ENCODE data around the gene SERP1.
A peak's percentile ranks its signal among the peaks of the same experiment; 100 is the strongest.

SERP1 gene

DNA sequence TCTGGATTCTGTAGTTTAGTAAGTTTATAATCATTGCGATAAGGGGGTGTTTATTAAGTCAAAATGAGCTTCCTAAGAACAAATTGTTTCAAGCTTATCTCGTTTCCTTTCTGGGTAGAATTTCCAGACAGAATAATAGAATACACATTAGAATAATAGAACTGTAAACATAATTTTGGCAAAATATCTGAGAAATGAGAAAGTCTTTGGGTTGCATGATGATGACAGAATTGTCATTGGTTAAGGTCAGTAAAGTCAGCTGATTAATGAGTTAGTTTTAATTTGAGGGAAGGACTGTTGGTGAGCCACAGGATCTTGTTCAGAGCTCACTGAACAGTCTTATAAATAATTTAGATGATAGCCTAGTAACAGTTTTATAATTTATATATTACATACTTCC is 10.5 kb upstream of the SERP1 start:
- H3K4me1 ChIP-seq: no peaks in the 10 kb centered on the region
- no peak overlapping the region for H3K27ac ChIP-seq
- H3K4me3 ChIP-seq: no peak overlapping the region
- intact Hi-C loops (cut with DNase I; ENCODE audit: low total_unique reads): loop anchor here (10.0 kb wide), 1 partner anchor 48 kb away; the partner anchor contains the start of gene SELENOT
- peaks cover 19 to 50% (median 37%) of the 10 kb centered on the region in 3 donors for H3K36me3 ChIP-seq
- no peaks in the 10 kb centered on the region for H3K9me3 ChIP-seq
- TF ChIP-seq, protein P1, sequence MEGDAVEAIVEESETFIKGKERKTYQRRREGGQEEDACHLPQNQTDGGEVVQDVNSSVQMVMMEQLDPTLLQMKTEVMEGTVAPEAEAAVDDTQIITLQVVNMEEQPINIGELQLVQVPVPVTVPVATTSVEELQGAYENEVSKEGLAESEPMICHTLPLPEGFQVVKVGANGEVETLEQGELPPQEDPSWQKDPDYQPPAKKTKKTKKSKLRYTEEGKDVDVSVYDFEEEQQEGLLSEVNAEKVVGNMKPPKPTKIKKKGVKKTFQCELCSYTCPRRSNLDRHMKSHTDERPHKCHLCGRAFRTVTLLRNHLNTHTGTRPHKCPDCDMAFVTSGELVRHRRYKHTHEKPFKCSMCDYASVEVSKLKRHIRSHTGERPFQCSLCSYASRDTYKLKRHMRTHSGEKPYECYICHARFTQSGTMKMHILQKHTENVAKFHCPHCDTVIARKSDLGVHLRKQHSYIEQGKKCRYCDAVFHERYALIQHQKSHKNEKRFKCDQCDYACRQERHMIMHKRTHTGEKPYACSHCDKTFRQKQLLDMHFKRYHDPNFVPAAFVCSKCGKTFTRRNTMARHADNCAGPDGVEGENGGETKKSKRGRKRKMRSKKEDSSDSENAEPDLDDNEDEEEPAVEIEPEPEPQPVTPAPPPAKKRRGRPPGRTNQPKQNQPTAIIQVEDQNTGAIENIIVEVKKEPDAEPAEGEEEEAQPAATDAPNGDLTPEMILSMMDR (IDR thresholded peaks at IDR 0.05): no peak
- H3K27me3 ChIP-seq: no peaks in the 10 kb centered on the region
- DNase-seq: no peak

- Histone ChIP-seq H3K27me3 (no peaks in the 10 kb centered on the region), H3K36me3 (peaks cover 19 to 45% (median 37%) of the 10 kb centered on the region in 3 donors), H3K9me3 (no peaks in the 10 kb centered on the region), H3K4me3 (no peak overlapping the region), H3K4me1 (no peaks in the 10 kb centered on the region), H3K27ac (no peak overlapping the region)
- TF ChIP-seq, protein P1 (IDR thresholded peaks at IDR 0.05): no peak
- intact Hi-C loops (cut with DNase I; ENCODE audit: low total_unique reads): loop anchor here (10.0 kb wide), 1 partner anchor 49 kb away; the partner anchor contains the start of gene SELENOT
- DNase-seq: no peak
These were observed 9.7 kb upstream of the SERP1 start for GRCh38 chr3:150555859-150556436.

- DNase-seq: no peak
- peaks cover 0 to 19% (median 5%) of the 10 kb centered on the region in 3 donors for H3K36me3 ChIP-seq
- peak overlapping the region; percentile 84 to 91 for H3K4me3 ChIP-seq
- intact Hi-C loops (cut with DNase I; ENCODE audit: low total_unique reads): loop anchor here (2.0 to 5.0 kb wide), 2 partner anchors 138 to 215 kb away; partner anchors contain the start of genes SIAH2 and TSC22D2
- peak overlapping the region; percentile 98 for H3K27ac ChIP-seq
- TF ChIP-seq, protein P1 (IDR thresholded peaks at IDR 0.05): no peak
- no peaks in the 10 kb centered on the region for H3K9me3 ChIP-seq
- H3K4me1 ChIP-seq: peaks cover 0 to 32% (median 23%) of the 10 kb centered on the region in 4 donors
- H3K27me3 ChIP-seq: no peaks in the 10 kb centered on the region
These were observed 897 bp upstream of the SERP1 start for GRCh38 chr3:150547045-150547741.

DNA sequence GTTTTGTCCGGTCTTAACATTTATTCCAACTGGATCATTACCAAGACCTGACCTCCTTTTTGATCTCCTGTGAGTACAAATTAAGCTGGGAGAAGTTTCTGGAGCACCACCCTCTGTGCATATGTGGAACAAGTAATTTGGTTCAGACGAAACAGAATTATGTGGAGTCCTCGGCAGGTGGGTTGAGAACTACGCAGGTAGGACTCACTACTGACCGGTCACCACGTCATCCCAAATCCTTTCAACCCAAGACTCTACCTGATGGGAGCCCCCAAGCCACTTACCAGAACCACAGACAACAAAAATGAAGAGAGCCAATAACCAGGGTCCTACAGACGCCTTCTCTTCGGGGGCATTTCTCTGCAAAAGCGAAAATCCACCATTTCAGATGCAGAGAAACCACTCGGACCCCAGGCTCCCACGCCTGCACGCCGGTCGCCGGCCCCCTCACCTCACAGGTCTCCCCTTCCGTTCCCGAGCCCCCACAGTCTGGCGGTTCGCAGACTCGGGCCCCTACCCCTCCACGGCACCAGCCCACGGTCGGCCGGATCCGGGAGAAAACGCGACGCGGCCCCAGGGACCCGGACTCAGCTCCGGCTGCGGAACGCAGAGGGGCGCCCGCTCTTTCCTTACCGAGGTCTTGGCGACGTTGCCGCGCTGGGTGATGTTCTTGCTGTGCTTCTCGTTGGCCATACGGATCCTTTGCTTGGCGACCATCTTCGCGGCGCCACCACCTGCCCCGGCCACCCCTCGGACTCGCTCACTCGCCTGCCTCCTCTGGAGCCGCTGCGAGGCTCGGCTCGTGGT is 674 bp downstream of the SERP1 start:
- H3K27ac ChIP-seq: peak overlapping the region; percentile 98
- no peaks in the 10 kb centered on the region for H3K27me3 ChIP-seq
- peak overlapping the region; percentile 84 to 91 for H3K4me3 ChIP-seq
- peaks cover 0 to 15% (median 5%) of the 10 kb centered on the region in 3 donors for H3K36me3 ChIP-seq
- peaks cover 0 to 32% (median 27%) of the 10 kb centered on the region in 4 donors for H3K4me1 ChIP-seq
- TF ChIP-seq, protein P1 (IDR thresholded peaks at IDR 0.05): no peak
- peak in 1 of 2 donors; percentile 68 for DNase-seq
- intact Hi-C loops (cut with DNase I; ENCODE audit: low total_unique reads): loop anchor here (2.0 to 5.0 kb wide), 2 partner anchors 137 to 217 kb away; partner anchors contain the start of genes SIAH2 and TSC22D2
- no peaks in the 10 kb centered on the region for H3K9me3 ChIP-seq

- DNase-seq: no peak
- Histone ChIP-seq H3K4me3 (peak overlapping the region; percentile 84 to 91), H3K36me3 (peaks cover 0 to 11% (median 5%) of the 10 kb centered on the region in 3 donors), H3K4me1 (peaks cover 0 to 32% (median 27%) of the 10 kb centered on the region in 4 donors), H3K27me3 (no peaks in the 10 kb centered on the region), H3K27ac (peak overlapping the region; percentile 98), H3K9me3 (no peaks in the 10 kb centered on the region)
- intact Hi-C loops (cut with DNase I; ENCODE audit: low total_unique reads): loop anchor here (5.0 kb wide), 1 partner anchor 218 kb away; the partner anchor contains the start of gene SIAH2
- TF ChIP-seq, protein P1 (IDR thresholded peaks at IDR 0.05): no peak
These were observed 1.6 kb downstream of the SERP1 start for GRCh38 chr3:150544726-150545125.

Measured in tibial artery (tissue), 4 donors.